CD1c-positive myeloid dendritic cell (primary cell): ENCODE data around the gene NOL6.
"Not testable (repeated sequence)": the region's sequence is repeated elsewhere in the genome, so short reads cannot be mapped to it uniquely, and the experiment has no call there.

ENCODE experiments used
- DNase-seq: peaks from one replicate; pipeline ENCODE4 v3.0.0-alpha.2; 2016; ENCODE audit errors: extremely low spot score

Gene NOL6

DNA sequence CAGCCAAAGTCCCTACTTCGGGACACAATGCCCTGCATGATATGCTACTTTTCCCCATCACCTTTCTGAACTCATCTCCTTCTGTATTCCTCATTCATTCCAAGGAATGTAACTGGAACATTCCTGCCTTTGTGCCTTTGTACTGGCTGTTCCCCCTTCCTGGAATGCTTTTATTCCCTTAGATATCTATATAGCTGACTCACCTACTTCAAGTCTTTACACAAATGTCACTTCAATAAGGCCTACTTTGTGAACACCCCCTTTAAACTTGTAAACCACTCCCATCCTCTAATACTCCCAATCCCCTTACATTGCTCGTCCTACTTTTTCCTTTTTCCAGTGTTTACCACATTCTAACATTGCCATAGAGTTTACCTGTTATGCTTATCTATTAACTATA, 2.4 kb downstream of the NOL6 start:
- DNase-seq = no peak

DNA sequence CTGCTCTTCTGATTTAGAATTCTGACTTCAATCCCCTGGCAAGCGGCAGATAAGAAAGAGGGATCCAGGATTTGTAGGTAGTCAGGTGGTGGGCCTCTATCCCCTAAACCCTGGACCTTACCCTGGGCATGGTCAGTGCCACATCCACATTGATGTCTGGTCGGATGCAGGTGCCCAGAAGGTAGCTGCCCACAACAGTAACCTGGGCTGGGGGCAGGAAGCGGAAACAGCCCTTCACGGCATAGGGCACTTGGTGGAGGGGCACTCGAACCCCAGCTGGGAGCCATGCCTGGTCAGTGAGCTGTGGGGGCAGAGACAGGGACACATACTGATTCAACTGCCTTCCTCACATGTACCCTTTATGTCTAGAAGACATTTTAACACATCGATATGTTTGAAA, 3.8 kb downstream of the NOL6 start:
- no peak for DNase-seq

DNA sequence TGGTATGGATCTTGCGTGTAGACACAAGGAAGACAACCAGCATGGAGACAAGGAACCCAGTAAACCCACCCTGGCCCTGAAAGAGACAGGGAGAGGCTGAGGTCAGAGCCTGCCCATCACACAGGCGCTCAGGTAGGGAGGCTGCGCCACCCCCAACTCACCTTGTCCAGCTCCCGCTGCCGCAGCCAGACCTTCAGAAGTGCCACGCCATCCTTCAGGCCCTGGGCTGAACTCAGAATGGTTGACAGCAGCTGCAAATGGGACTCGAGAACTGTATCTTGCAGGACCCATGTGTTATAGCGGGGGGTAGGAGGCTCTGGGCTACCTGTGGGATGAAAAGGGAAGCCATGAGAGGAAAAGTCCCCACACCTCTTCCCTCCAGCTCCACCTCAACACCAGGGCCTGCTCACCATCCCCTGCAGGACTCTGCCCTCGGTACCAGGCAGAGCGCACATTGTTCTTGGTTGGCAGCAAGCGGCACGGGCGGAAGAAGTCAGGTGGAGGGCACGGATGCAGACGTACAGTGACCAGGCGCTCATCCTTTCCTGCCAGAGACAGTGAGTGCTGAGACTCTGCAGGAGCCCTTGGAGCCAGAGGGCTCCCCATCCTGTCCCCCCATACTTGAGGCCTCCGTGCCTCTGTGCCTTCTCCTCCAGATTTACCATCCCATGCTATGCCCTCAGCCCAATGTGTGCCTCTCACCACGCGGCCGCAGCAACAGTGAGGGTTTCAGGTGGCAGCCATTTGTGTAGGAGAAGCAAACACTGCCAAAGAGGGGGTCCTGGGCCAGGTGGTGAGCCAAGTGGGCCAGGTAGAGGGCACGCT, 4.7 kb downstream of the NOL6 start:
- no peak for DNase-seq

DNA sequence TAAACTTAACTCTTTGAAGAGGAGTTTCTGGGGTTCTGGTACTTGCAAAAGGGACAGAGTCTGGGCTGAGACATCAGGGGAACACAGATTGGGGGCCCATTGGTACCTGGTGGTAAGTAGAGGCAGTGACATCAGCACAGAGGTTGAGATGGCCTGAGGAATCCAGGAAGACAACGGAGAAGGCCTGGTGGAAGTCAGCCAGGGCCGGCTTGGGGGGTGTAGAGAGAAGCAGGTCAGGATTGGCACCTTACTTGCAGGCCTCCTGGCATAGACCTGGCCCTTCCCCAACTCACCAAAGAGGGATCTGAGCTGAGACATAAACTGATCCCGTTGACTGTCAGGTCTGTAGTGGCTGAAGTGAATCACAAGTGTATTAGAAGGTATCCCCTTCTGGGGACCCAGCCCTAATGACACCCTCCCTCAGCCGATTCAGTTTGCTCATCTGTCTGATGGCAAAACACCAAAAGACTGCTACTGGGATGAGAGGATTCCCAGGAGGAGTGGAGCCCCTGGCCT, 5.5 kb downstream of the NOL6 start:
- DNase-seq = no peak

DNA sequence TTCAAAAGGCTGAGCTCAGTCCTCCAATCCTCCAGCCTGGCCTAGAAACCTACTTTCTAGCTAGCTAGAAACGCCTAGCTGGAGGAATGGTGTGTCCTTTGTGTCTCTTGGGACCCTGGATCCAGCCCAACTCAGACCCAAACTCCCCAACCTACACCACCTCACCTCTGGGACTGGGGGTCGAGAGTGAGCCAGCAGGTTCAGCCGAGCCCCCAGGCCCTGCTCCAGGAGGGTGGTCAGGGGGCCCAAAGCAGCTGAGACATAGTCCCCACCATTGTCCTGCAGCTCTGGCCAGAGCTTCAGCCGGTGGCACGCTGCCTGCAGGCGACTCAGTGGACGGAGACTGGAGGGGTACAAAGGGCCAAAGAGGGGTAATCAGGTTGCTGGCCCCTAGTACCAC, 6.2 kb downstream of the NOL6 start:
- no peak for DNase-seq

DNA sequence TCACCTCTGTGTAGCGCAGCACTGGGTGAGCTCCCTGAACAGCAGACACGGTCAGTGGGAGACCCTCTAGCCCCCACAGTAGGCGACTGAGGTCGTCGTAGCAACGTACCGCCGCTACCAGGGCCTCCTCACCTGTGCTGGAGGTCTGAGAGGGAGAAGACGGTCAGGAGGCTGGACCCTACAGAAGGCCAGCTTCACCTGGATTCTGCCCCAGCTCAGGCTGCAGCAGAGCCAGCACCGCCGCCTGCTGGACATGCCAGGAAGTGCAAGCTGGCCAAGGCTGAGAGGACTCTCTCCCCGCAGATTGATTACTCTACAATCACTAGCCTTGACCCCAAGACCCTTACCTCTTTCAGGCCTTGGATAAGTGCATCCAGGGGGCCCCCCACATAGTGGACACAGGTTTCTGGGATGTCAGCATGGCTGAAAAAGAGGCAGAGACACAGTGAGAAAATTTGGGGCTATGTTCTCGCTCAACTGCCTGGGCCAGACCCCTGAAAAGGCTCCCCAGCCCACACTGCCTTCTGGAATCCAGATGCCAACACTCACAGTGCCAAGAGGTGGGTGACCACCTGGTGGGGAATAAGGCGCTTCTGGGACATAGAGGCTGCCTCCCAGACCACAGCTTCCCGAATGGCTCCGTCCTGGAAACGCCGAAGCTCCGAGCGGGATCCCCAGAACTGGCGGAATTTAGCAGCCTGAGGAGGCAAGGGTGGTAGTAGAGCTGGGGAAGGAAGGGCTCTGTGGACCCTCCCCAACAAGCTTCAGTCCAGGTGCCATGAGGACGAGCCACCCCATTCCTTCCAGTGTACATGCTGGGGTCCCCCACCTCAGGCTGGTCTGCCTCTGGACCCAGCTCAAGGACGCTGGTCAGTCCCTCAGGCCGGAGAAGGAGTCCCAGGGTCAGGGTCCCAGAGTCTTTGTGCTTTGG, 6.9 kb downstream of the NOL6 start:
- DNase-seq = peak; percentile 66

DNA sequence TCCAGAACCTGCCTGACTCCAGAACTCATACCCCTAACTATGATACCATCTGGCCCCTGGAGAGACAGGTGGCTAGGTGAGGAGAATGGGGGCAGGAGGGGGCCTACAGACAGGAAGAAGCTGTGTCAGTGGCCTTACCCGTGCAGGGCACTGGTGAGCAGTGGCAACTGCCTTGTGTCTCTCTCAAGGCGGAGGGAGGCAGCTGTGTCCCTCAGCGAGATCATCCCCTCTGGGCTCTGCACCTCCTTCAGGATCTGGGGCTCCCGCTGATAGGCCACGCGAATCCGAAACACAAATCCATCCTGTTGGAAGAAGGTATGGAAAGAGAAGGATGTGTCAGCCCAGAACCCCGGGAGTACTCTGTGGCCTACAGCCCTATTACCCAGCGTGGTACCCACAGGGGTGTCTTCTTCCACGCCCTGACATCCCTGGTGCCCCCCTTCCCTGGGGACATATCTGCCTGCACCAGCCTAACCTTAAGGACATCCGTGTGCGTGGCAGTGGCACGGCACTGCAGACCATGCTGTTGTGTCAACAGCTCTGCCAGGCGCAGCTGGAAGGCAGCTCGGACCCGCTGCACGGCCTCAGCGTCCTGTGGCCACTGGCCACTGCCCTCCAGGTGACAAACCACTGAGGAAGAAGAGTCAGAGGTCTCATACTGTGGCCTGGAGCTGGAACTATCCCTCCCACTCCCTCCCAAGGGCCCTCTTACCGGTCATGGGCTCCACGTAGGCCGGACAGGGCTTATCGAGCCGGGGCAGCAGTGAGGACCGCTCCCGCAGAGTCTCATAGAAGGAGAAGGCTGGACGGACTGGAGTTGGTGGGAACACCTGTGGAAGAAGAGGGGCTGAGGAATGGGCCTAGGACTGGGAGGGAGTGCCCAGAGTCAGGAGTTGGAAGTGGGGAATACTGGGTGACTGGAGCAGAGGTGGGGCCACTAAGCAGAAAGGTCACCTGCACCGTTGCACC, 7.8 kb downstream of the NOL6 start:
- no peak for DNase-seq

DNA sequence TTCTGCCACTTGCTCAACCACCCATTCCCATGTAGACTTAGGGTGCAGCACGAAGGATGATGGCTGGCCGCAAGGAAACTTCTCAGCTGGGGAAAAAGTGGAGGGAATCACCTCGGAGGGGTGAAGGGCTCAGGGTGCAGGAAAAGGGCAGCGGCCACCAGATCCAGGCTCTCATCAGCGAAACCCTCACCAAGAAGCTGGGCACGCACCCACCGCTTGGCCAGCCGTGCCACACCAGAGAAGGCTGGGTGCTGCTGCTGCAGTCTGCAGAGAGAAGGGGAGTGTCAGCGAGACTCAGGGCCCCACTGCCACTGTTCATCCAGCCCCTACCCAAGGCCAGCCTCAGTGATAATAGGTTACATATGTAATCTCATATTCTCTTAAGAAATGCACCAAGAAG, 8.6 kb downstream of the NOL6 start:
- no peak for DNase-seq

DNA sequence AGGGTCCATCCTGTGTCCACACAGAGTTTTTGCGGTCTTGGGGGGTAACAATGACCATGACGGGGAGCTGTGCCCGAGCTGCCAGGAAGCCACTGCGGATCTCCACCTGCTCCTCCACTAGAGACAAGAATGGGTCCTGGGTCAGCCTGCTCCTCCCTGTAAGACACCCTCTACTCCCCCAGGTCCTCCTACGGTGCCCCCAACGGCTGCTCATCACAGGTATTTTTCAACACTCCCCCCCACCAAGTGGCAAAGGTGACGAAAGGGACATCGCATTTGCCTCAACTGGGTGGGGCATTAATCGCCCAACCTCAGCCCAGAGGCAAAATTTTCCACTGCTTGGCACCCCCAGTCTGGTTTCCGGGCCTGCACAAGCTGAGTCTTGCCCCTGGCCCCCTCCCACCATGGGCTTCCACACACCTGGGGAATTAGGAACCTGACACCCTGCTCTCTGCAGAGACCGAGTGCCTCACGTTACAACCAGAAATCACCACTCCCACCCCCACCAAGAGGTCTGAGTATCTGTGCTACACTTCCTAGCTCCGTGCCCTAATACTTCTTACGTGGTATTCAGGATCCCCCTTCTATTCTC, 9.6 kb downstream of the NOL6 start:
- DNase-seq = no peak

DNA sequence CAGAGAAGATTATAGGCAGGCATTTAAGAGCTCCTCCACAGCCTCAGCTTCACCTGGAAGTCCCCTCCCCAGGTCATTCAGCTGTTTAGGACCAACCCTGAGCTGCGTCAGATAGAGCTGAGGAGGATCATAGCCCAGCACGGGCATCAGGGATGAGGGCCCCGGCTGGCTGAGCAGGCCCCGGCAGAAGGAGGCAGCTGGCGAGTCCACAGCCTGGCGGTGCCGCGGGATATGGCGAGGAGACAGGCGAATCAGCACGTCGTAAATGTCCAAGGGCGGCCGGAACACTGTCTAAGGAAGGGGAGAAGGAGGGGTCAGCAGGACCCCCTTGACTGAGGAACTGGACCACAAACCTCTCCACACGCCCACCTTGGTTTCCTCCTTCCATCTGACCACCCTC, 10.6 kb downstream of the NOL6 start:
- no peak for DNase-seq

DNA sequence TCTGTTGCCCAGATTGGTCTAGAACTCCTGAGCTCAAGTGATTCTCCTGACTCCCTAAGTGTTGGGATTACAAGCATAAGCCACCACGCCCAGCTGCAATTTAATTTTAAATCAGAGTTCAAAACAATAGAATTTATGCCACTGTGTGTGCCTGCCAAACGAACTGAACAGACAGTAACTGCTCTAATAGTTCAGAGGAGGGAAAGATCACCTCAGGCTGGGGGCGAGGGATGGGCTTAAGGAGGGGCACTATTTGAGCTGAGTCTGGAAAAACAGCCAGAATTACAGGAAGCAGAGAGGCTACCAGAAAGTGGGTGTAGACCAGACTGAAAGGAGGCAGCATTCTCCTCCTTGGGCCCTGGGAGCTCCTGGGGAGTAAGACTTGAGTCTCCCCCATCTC, 12.2 kb downstream of the NOL6 start:
- DNase-seq = no peak

DNA sequence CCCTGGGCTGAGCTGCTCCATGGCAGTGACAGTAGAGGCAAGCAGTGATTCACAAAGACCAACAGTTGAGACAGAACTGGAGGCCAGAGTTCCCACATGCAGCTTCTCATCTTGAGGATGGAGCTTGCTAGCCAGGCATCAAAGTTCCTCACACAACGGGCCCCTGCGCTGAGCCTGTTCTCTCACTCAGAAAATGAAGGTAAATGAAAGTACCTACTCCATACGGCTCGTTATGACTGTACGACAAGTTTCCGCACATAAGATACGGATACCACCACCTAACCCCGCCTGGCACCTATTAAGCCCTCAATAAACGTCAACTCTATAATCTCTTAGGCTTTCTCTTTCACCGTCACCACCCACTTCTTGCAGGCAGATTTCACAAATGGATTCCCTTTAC, 12.9 kb downstream of the NOL6 start:
- DNase-seq = no peak

DNA sequence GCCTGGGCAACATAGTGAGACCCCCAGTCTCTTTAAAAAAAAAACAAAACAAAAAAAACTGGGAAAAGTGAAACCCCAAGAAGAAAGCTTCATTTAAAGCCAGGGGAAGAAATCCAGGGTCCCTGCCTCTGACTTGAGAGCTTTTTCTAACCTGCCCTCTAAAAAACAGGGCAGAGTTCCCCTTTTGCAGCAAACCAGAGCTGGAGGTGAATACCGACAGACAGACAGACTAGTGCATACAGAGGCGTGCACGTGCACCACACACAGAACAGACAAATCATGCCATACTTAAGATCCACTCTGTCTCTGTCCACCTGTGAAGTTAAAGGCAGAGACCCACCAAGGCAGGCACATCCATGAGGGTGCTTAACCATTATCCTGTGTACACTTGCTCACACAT, 14.6 kb downstream of the NOL6 start:
- no peak for DNase-seq

DNA sequence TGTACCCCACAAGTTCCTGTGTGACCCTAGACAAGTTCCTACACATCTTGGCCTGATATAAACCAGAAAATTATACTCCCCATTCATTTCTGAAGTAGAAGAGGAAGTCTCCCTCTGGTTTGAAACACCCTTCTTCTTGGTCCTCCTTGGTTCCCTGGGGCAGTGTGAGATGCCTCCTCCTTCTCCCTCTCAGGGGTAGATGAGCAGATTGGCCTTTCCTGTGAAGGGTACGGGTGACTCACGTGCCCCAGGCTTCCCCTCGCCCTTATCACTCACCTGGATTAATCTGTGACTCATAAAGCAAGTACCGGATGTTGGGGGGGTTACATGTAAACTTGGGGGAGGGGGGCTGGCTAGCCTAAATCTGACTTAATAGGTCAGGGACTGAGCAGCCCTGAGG, 15.3 kb downstream of the NOL6 start:
- DNase-seq = peak; percentile 14

DNA sequence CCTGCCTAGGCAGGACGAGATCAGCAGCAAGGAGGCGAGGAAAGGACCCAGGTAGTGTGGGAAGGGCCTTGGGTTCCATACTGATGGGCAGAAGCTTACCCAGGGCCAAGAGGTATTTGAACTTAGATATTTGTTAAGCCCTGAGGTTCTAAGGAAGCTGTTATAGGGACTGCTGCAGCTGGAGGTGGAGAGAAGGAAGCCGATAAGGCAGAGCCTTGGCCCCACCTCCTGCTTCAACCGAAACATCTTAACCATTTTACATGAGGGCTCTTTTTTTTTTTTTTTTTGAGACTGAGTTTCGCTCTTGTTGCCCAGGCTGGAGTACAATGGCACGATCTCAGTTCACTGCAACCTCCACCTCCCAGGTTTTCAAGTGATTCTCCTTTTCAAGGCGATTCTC, 17.8 kb downstream of the NOL6 start:
- DNase-seq = no peak

DNA sequence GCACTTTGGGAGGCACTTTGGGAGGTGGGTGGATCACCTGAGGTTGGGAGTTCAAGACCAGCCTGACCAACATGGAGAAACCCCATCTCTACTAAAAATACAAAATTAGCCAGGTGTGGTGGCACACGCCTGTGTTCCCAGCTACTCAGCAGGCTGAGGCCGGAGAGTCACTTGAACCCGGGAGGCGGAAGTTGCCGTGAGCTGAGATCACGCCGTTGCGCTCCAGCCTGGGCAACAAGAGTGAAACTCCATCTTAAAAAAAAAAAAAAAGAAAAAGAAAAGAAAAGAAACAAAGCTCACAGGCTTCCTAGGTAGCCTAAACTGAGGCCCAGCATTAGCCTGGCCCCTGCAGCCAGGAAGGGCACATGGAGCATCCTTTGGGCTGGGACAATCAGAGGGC, 18.3 kb downstream of the NOL6 start:
- not testable (repeated sequence) for DNase-seq

DNA sequence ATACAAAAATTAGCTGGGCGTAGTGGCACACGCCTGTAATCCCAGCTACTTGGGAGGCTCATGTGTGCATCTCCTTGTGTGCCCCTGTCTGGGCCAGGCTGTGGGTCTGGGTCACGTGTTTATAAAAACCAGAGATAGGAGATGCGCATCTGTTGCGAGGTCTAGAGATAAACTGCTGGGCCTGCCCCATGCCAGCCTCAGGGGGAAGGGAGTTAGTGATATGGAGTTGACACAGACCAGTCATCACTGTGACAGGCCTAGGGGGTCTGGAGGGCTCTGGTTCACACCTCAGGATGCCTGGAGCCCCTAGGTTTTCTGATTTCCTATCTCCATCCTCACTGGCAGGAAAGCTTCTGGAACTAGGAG, 19.1 kb downstream of the NOL6 start:
- DNase-seq = not testable (repeated sequence)

DNA sequence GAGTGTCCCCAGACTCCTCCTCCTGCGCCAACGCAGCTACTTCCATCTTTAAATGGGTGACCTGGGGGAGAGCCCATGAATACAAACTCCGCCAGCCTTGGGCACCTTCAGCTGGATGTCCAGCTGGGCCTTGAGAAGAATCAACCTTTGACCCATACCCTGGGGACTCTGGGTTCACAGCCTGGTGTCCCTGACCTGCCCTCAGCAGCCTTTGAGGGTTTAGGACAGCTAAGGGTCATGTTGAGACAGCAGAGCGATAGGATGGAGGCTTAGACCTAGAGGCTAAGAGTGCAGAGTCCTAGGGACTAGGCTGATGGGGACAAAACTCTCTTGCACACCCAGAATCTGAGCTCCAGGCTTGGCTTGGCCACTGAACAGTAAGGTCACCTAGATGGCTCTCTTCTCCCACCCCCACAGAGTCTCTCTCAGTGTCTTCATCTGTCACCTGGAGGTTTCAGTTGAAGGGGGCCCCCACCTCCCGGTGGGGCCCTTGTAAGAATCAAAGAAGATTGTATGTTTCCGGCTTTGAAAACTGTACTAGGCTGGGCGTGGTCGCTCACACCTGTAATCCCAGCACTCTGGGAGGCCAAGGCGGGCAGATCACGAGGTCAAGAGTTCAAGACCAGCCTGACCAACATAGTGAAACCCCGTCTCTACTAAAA, 19.6 kb downstream of the NOL6 start:
- no peak for DNase-seq

DNA sequence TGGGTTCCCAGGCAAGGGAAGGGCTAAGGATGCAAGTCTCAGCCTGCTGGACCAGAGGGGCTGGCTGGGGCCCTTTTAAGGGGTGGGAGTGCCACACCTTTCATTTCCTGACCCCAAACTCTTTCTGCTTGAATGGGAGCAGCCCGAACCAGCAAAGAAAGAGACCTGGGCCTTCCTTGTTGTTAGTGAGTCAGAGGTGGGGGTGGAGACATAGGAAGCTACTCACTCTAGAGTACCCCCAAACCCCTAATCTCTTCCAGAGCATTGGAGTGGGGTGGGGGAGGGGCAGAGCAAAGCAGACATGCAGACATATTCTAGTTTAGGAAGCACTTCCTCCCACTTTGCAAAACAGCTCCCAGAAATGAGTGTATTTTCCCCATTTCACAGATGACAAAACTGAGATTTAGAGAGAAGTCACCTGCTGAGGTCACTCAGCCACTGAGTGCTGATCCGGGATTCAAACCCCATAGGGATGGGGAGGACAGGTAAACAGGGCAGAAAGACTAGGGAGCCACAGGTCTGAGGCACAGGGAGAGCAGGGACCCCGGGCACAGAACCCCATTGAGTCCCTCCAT, 20.4 kb downstream of the NOL6 start:
- no peak for DNase-seq

DNA sequence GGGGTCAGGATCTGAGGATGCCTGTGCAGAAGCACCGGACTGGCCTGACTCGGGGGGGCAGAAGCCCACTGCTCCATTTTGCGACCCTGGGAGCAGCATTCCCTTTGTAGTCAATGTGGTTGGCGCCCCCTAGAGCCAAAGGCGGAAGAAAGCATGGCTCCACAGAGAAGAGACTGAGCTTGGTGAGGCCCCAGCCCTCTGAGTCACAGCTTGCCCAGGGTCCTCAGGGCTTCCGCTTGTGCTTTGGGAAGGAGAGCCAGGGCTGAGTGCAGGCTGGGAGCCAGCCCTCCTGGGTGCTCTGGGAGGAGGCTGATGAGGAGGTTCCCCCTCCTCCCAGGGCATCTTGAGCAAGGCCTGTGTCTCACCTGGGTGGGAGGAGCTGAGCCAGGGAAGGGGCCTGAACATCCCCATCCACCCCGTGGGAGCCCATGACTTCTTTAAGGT, 20.9 kb downstream of the NOL6 start:
- DNase-seq = peak; percentile 57
